GM21737 (cell line): ENCODE results near the gene NDRG2.
"Not testable (repeated sequence)": the region's sequence is repeated elsewhere in the genome, so short reads cannot be mapped to it uniquely, and the experiment has no call there.

Experiments used
- ATAC-seq: cut with Tn5 transposase; IDR thresholded peaks from one replicate; pipeline ENCODE4 v1.9.1; 2021; ENCODE audit warnings: mild to moderate bottlenecking, moderate library complexity; ENCODE audit not compliant: unreplicated experiment

Gene NDRG2

GRCh38 chr14:21056520-21057163, 31.8 kb upstream of the NDRG2 start:
- ATAC-seq = no peak

- no peak for ATAC-seq
These were observed 30.7 kb upstream of the NDRG2 start for GRCh38 chr14:21055432-21056117.

- ATAC-seq = no peak
These were observed 29.9 kb upstream of the NDRG2 start for GRCh38 chr14:21054768-21055145.

GRCh38 chr14:21054123-21054767, 29.4 kb upstream of the NDRG2 start:
- ATAC-seq = no peak

- no peak for ATAC-seq
These were observed 28.6 kb upstream of the NDRG2 start for GRCh38 chr14:21053184-21054122.

GRCh38 chr14:21050597-21050996, 25.7 kb upstream of the NDRG2 start:
- ATAC-seq = no peak

GRCh38 chr14:21049271-21049673, 24.4 kb upstream of the NDRG2 start:
- no peak for ATAC-seq

- no peak for ATAC-seq
These were observed 23.8 kb upstream of the NDRG2 start for GRCh38 chr14:21048638-21049037.

GRCh38 chr14:21047378-21047781, 22.5 kb upstream of the NDRG2 start:
- no peak for ATAC-seq

GRCh38 chr14:21043974-21044618, 19.2 kb upstream of the NDRG2 start:
- ATAC-seq = no peak

GRCh38 chr14:21043387-21043973, 18.6 kb upstream of the NDRG2 start:
- no peak for ATAC-seq

- no peak for ATAC-seq
These were observed 18.1 kb upstream of the NDRG2 start for GRCh38 chr14:21042918-21043317.

- no peak for ATAC-seq
These were observed 17.0 kb upstream of the NDRG2 start, which contains the start of gene RNASE7 for GRCh38 chr14:21041676-21042433. Gene RNASE7 (plus strand): TSS chr14:21042362. CDS start chr14:21042993, 631 bp downstream.

- ATAC-seq = not testable (repeated sequence)
These were observed 16.1 kb upstream of the NDRG2 start for GRCh38 chr14:21040941-21041340.

- ATAC-seq = no peak
These were observed 15.6 kb upstream of the NDRG2 start for GRCh38 chr14:21040370-21040925.

GRCh38 chr14:21039585-21040369, 14.9 kb upstream of the NDRG2 start:
- ATAC-seq = no peak

GRCh38 chr14:21038441-21039422, 13.9 kb upstream of the NDRG2 start:
- ATAC-seq = no peak
